ENCODE results near the gene TRIM44.
"Not testable (repeated sequence)": the region's sequence is repeated elsewhere in the genome, so short reads cannot be mapped to it uniquely, and the experiment has no call there.

The TRIM44 gene

GRCh38 chr11:35672608-35673007 lies 10.0 kb downstream of the TRIM44 start:
- DNase-seq (ENCODE audit: low read depth): no peak

- DNase-seq (ENCODE audit: low read depth): no peak
These were observed 13.5 kb downstream of the TRIM44 start for GRCh38 chr11:35675901-35676610.

GRCh38 chr11:35676611-35676965 lies 14.0 kb downstream of the TRIM44 start:
- DNase-seq (ENCODE audit: low read depth): no peak

- no peak for DNase-seq (ENCODE audit: low read depth)
These were observed 15.3 kb downstream of the TRIM44 start for GRCh38 chr11:35677904-35678303.

GRCh38 chr11:35678471-35678870 lies 15.9 kb downstream of the TRIM44 start:
- no peak for DNase-seq (ENCODE audit: low read depth)

GRCh38 chr11:35678975-35679374 lies 16.4 kb downstream of the TRIM44 start:
- DNase-seq (ENCODE audit: low read depth): no peak

GRCh38 chr11:35680506-35680905 lies 17.9 kb downstream of the TRIM44 start:
- DNase-seq (ENCODE audit: low read depth): no peak

GRCh38 chr11:35681163-35681767 lies 18.7 kb downstream of the TRIM44 start:
- DNase-seq (ENCODE audit: low read depth): no peak

GRCh38 chr11:35682230-35683173 lies 19.9 kb downstream of the TRIM44 start:
- no peak for DNase-seq (ENCODE audit: low read depth)

- DNase-seq (ENCODE audit: low read depth): no peak
These were observed 21.3 kb downstream of the TRIM44 start for GRCh38 chr11:35683728-35684339.

- no peak for DNase-seq (ENCODE audit: low read depth)
These were observed 25.4 kb downstream of the TRIM44 start for GRCh38 chr11:35688023-35688422.

- DNase-seq (ENCODE audit: low read depth): no peak
These were observed 26.8 kb downstream of the TRIM44 start for GRCh38 chr11:35689081-35689996.

- no peak for DNase-seq (ENCODE audit: low read depth)
These were observed 39.6 kb downstream of the TRIM44 start for GRCh38 chr11:35702126-35702525.

GRCh38 chr11:35709376-35709775 lies 46.8 kb downstream of the TRIM44 start:
- no peak for DNase-seq (ENCODE audit: low read depth)

- DNase-seq (ENCODE audit: low read depth): no peak
These were observed 48.8 kb downstream of the TRIM44 start for GRCh38 chr11:35711173-35711910.

- no peak for DNase-seq (ENCODE audit: low read depth)
These were observed 49.3 kb downstream of the TRIM44 start for GRCh38 chr11:35711924-35712323.

- no peak for DNase-seq (ENCODE audit: low read depth)
These were observed 50.0 kb downstream of the TRIM44 start for GRCh38 chr11:35712533-35712932.

GRCh38 chr11:35714882-35715627 lies 52.5 kb downstream of the TRIM44 start:
- no peak for DNase-seq (ENCODE audit: low read depth)

- not testable (repeated sequence) for DNase-seq (ENCODE audit: low read depth)
These were observed 53.1 kb downstream of the TRIM44 start for GRCh38 chr11:35715677-35716076.

GRCh38 chr11:35717043-35717442 lies 54.5 kb downstream of the TRIM44 start:
- no peak for DNase-seq (ENCODE audit: low read depth)

Measured in stimulated activated CD4-positive, alpha-beta T cell treated with anti-CD3 and anti-CD28 coated beads, Interleukin-2, amount 100 ng/mL, for 4 hours (primary cell).